Astrocyte of the cerebellum (primary cell): ENCODE data around the gene PTPRK.

Experiments
- DNase-seq: peaks from one replicate; pipeline ENCODE4 v3.0.0-alpha.2; 2011; ENCODE audit warnings: low read depth
- H3K4me3 ChIP-seq: 2 replicates; pipeline ENCODE4 v1.5.1; 2011; ENCODE audit warnings: mild to moderate bottlenecking, low read depth, low read length, moderate library complexity
- CTCF ChIP-seq: IDR thresholded peaks from 2 replicates; pipeline ENCODE4 v1.5.1; 2012; ENCODE audit warnings: low read length, low read depth, moderate library complexity, mild to moderate bottlenecking; ENCODE audit errors: missing control alignments
- in situ Hi-C: cut with HindIII; loops from 2 replicates; pipeline ENCODE4 v1.10.0; 2017; ENCODE audit warnings: low sequenced_read_pairs

PTPRK gene

GRCh38 chr6:128079021-128079420 is 441.4 kb downstream of the PTPRK start:
- no peak for DNase-seq
- H3K4me3 ChIP-seq: no peak overlapping the region
- in situ Hi-C loops: no loop called here
- TF ChIP-seq CTCF: no peak

GRCh38 chr6:128078276-128078675 is 442.1 kb downstream of the PTPRK start:
- TF ChIP-seq CTCF: no peak
- in situ Hi-C loops: no loop called here
- DNase-seq: no peak
- no peak overlapping the region for H3K4me3 ChIP-seq

GRCh38 chr6:128076843-128077242 is 443.6 kb downstream of the PTPRK start:
- in situ Hi-C loops: no loop called here
- no peak overlapping the region for H3K4me3 ChIP-seq
- DNase-seq: no peak
- TF ChIP-seq CTCF: no peak

GRCh38 chr6:128074567-128074966 is 445.8 kb downstream of the PTPRK start:
- DNase-seq: no peak
- no peak for TF ChIP-seq CTCF
- H3K4me3 ChIP-seq: no peak overlapping the region
- in situ Hi-C loops: no loop called here

GRCh38 chr6:128073389-128073788 is 447.0 kb downstream of the PTPRK start:
- no peak overlapping the region for H3K4me3 ChIP-seq
- in situ Hi-C loops: no loop called here
- no peak for DNase-seq
- no peak for TF ChIP-seq CTCF

GRCh38 chr6:128071212-128071611 is 449.2 kb downstream of the PTPRK start:
- H3K4me3 ChIP-seq: no peak overlapping the region
- no peak for DNase-seq
- no peak for TF ChIP-seq CTCF
- in situ Hi-C loops: no loop called here

GRCh38 chr6:128070406-128070805 is 450.0 kb downstream of the PTPRK start:
- TF ChIP-seq CTCF: no peak
- in situ Hi-C loops: no loop called here
- no peak overlapping the region for H3K4me3 ChIP-seq
- no peak for DNase-seq
